ENCODE measurements around the gene C11orf91. TPM values are rescaled to one million over a fixed set of nuclear protein-coding genes. Genes with fewer than 3 reads are reported as not detected.
"Not testable (repeated sequence)": the region's sequence is repeated elsewhere in the genome, so short reads cannot be mapped to it uniquely, and the experiment has no call there.

C11orf91 gene
- total RNA-seq, 1 donor from 2014 or later = not detected

- no peak overlapping the region for H3K27ac ChIP-seq
- H3K4me2 ChIP-seq = no peak overlapping the region
- H3K4me3 Mint-ChIP-seq = peak overlapping the region; percentile 93
- no peak overlapping the region for H3K9ac ChIP-seq
- H3F3A ChIP-seq (ENCODE audit: low read depth) = peaks cover 5% of the 10 kb centered on the region
- H3K9me3 ChIP-seq (ENCODE audit: low read depth) = no peaks in the 10 kb centered on the region
- H3K27me3 Mint-ChIP-seq (ENCODE audit: insufficient read depth, low read depth) = peaks cover 9% of the 10 kb centered on the region
- DNase-seq (ENCODE audit: low spot score) = no peak
- peaks cover 12% of the 10 kb centered on the region for H3K4me1 ChIP-seq
- H3K9me3 Mint-ChIP-seq = peaks cover 4% of the 10 kb centered on the region
- H3K36me3 ChIP-seq = no peaks in the 10 kb centered on the region
- peaks cover 15% of the 10 kb centered on the region for H3K27me3 ChIP-seq
- H3K36me3 Mint-ChIP-seq = peaks cover 31% of the 10 kb centered on the region
- H3K27ac Mint-ChIP-seq = no peak overlapping the region
- H3K4me3 ChIP-seq = no peak overlapping the region
- H4K20me1 ChIP-seq (ENCODE audit: low read depth) = peaks cover 34% of the 10 kb centered on the region
- no peak overlapping the region for H2AFZ ChIP-seq (replicated peaks)
- peaks cover 51% of the 10 kb centered on the region for H3K79me2 ChIP-seq (ENCODE audit: low read depth)
- peaks cover 22% of the 10 kb centered on the region for H3K4me1 Mint-ChIP-seq
- TF ChIP-seq EZH2phosphoT487 (IDR thresholded peaks at IDR 0.05) (no peak), CTCF (IDR thresholded peaks at IDR 0.05) (no peak), EZH2 (IDR thresholded peaks at IDR 0.05) (no peak)
Observed at GRCh38 chr11:33733980-33734379, 33.4 kb upstream of the C11orf91 start.

GRCh38 chr11:33731723-33732531, 31.3 kb upstream of the C11orf91 start:
- H3K27ac ChIP-seq = no peak overlapping the region
- H3F3A ChIP-seq (ENCODE audit: low read depth) = no peaks in the 10 kb centered on the region
- peaks cover 11% of the 10 kb centered on the region for H3K4me1 ChIP-seq
- Mint-ChIP-seq H3K4me1 (peaks cover 19% of the 10 kb centered on the region), H3K4me3 (no peak overlapping the region), H3K36me3 (peaks cover 34% of the 10 kb centered on the region), H3K9me3 (peaks cover 22% of the 10 kb centered on the region), H3K27ac (no peak overlapping the region), H3K27me3 (ENCODE audit: insufficient read depth, low read depth) (peaks cover 6% of the 10 kb centered on the region)
- H2AFZ ChIP-seq (replicated peaks) = no peak overlapping the region
- H3K4me2 ChIP-seq = no peak overlapping the region
- H3K4me3 ChIP-seq = no peak overlapping the region
- H4K20me1 ChIP-seq (ENCODE audit: low read depth) = peaks cover 34% of the 10 kb centered on the region
- TF ChIP-seq EZH2phosphoT487 (IDR thresholded peaks at IDR 0.05) (no peak), CTCF (IDR thresholded peaks at IDR 0.05) (no peak), EZH2 (IDR thresholded peaks at IDR 0.05) (no peak)
- H3K27me3 ChIP-seq = peaks cover 15% of the 10 kb centered on the region
- H3K9ac ChIP-seq = no peak overlapping the region
- no peaks in the 10 kb centered on the region for H3K36me3 ChIP-seq
- no peaks in the 10 kb centered on the region for H3K9me3 ChIP-seq (ENCODE audit: low read depth)
- peaks cover 60% of the 10 kb centered on the region for H3K79me2 ChIP-seq (ENCODE audit: low read depth)
- no peak for DNase-seq (ENCODE audit: low spot score)

GRCh38 chr11:33730716-33731115, 30.1 kb upstream of the C11orf91 start:
- Mint-ChIP-seq H3K9me3 (peaks cover 31% of the 10 kb centered on the region), H3K36me3 (peaks cover 40% of the 10 kb centered on the region), H3K27ac (no peak overlapping the region), H3K4me3 (no peak overlapping the region), H3K4me1 (peaks cover 17% of the 10 kb centered on the region), H3K27me3 (ENCODE audit: insufficient read depth, low read depth) (peaks cover 2% of the 10 kb centered on the region)
- Histone ChIP-seq H3K9ac (no peak overlapping the region), H3K36me3 (no peaks in the 10 kb centered on the region), H3K4me1 (peaks cover 7% of the 10 kb centered on the region), H3K4me2 (no peak overlapping the region), H3K27me3 (peaks cover 13% of the 10 kb centered on the region), H3K4me3 (no peak overlapping the region), H3K27ac (no peak overlapping the region), H4K20me1 (ENCODE audit: low read depth) (peaks cover 34% of the 10 kb centered on the region), H2AFZ (replicated peaks) (no peak overlapping the region), H3F3A (ENCODE audit: low read depth) (no peaks in the 10 kb centered on the region), H3K79me2 (ENCODE audit: low read depth) (peaks cover 60% of the 10 kb centered on the region), H3K9me3 (ENCODE audit: low read depth) (no peaks in the 10 kb centered on the region)
- TF ChIP-seq EZH2phosphoT487 (IDR thresholded peaks at IDR 0.05) (no peak), EZH2 (IDR thresholded peaks at IDR 0.05) (no peak), CTCF (IDR thresholded peaks at IDR 0.05) (no peak)
- no peak for DNase-seq (ENCODE audit: low spot score)

GRCh38 chr11:33729072-33729664, 28.5 kb upstream of the C11orf91 start:
- not testable (repeated sequence) for H3K36me3 ChIP-seq; H3K4me3 Mint-ChIP-seq; H2AFZ ChIP-seq (replicated peaks); H3K9ac ChIP-seq; H3K4me1 ChIP-seq; H3K4me3 ChIP-seq; H3K9me3 ChIP-seq (ENCODE audit: low read depth); H3K27me3 ChIP-seq; H3F3A ChIP-seq (ENCODE audit: low read depth); H3K27me3 Mint-ChIP-seq (ENCODE audit: insufficient read depth, low read depth); DNase-seq (ENCODE audit: low spot score); H3K4me2 ChIP-seq; H3K27ac Mint-ChIP-seq; H3K27ac ChIP-seq
- Mint-ChIP-seq H3K36me3 (peaks cover 41% of the 10 kb centered on the region), H3K4me1 (peaks cover 18% of the 10 kb centered on the region), H3K9me3 (peaks cover 31% of the 10 kb centered on the region)
- Histone ChIP-seq H4K20me1 (ENCODE audit: low read depth) (peaks cover 29% of the 10 kb centered on the region), H3K79me2 (ENCODE audit: low read depth) (peaks cover 62% of the 10 kb centered on the region)

- Mint-ChIP-seq H3K36me3 (peaks cover 32% of the 10 kb centered on the region), H3K9me3 (peaks cover 28% of the 10 kb centered on the region), H3K4me1 (peaks cover 25% of the 10 kb centered on the region)
- DNase-seq (ENCODE audit: low spot score); H3F3A ChIP-seq (ENCODE audit: low read depth); H3K27me3 ChIP-seq; H3K4me3 Mint-ChIP-seq; H3K27me3 Mint-ChIP-seq (ENCODE audit: insufficient read depth, low read depth); H3K4me2 ChIP-seq; H3K27ac ChIP-seq; H3K9me3 ChIP-seq (ENCODE audit: low read depth); H3K36me3 ChIP-seq; H3K4me3 ChIP-seq; H2AFZ ChIP-seq (replicated peaks); H3K27ac Mint-ChIP-seq; H3K9ac ChIP-seq: not testable (repeated sequence)
- H3K79me2 ChIP-seq (ENCODE audit: low read depth) = peaks cover 57% of the 10 kb centered on the region
- peaks cover 25% of the 10 kb centered on the region for H4K20me1 ChIP-seq (ENCODE audit: low read depth)
- peaks cover 12% of the 10 kb centered on the region for H3K4me1 ChIP-seq
Observed at GRCh38 chr11:33727539-33727938, 26.9 kb upstream of the C11orf91 start.

Data from neural progenitor cell (in vitro differentiated cells).